GM12891 (cell line): ENCODE measurements around the gene SIPA1L3.

Experiments used
- PAX5 ChIP-seq: IDR thresholded peaks from 2 replicates; pipeline ENCODE4 v1.6.1; 2011; ENCODE audit warnings: low read length, moderate library complexity, mild to moderate bottlenecking; ENCODE audit not compliant: insufficient read depth, severe bottlenecking
- POLR2A ChIP-seq: IDR thresholded peaks from 2 replicates; pipeline ENCODE4 v1.6.1; 2011; ENCODE audit warnings: low read depth, low read length, control low read depth
- POU2F2 ChIP-seq: IDR thresholded peaks from 2 replicates; pipeline ENCODE4 v1.6.1; 2011; ENCODE audit warnings: low read depth, mild to moderate bottlenecking, control low read depth, low read length, moderate library complexity

GRCh38 chr19:37955986-37956385 lies 49.0 kb downstream of the SIPA1L3 start:
- TF ChIP-seq POLR2A (no peak), POU2F2 (no peak), PAX5 (no peak)
